GM21447 (cell line): ENCODE results near the gene TRPC4AP.

Experiments
- ATAC-seq: cut with Tn5 transposase; IDR thresholded peaks from one replicate; pipeline ENCODE4 v1.9.1; 2021; ENCODE audit not compliant: unreplicated experiment

TRPC4AP gene

GRCh38 chr20:34971561-34972235 is 120.9 kb downstream of the TRPC4AP start:
- no peak for ATAC-seq

GRCh38 chr20:34970846-34971560 is 121.6 kb downstream of the TRPC4AP start:
- ATAC-seq: no peak

- ATAC-seq: no peak
Observed at GRCh38 chr20:34970193-34970840, 122.3 kb downstream of the TRPC4AP start.

- ATAC-seq: no peak
Observed at GRCh38 chr20:34968042-34968775, 124.4 kb downstream of the TRPC4AP start.

- ATAC-seq: no peak
Observed at GRCh38 chr20:34967421-34967820, 125.2 kb downstream of the TRPC4AP start.

- ATAC-seq: no peak
Observed at GRCh38 chr20:34965051-34965450, 127.6 kb downstream of the TRPC4AP start.

GRCh38 chr20:34964486-34964885 is 128.1 kb downstream of the TRPC4AP start:
- ATAC-seq: no peak

GRCh38 chr20:34956751-34957472 is 135.7 kb downstream of the TRPC4AP start:
- ATAC-seq: no peak

- no peak for ATAC-seq
Observed at GRCh38 chr20:34956041-34956458, 136.6 kb downstream of the TRPC4AP start.

GRCh38 chr20:34955231-34956040 is 137.2 kb downstream of the TRPC4AP start, which contains the start of the genes GSS and MYH7B:
Gene GSS, minus strand, starts transcription at chr20:34955806. Its CDS starts 3,954 bp downstream, at chr20:34951852.
Gene MYH7B, plus strand, starts transcription at chr20:34955868. Its CDS starts 22,138 bp downstream, at chr20:34978006.
- ATAC-seq: peak; percentile 84

- ATAC-seq: no peak
Observed at GRCh38 chr20:34954904-34955230, 137.7 kb downstream of the TRPC4AP start.

- ATAC-seq: no peak
Observed at GRCh38 chr20:34953960-34954359, 138.6 kb downstream of the TRPC4AP start.

- ATAC-seq: no peak
Observed at GRCh38 chr20:34952671-34953070, 139.9 kb downstream of the TRPC4AP start.
